Hepatocyte (in vitro differentiated cells): ENCODE measurements around the gene DNM1L.

Experiments
- EZH2phosphoT487 ChIP-seq: fragments of 200-600 bp; sonication (generic); IDR thresholded peaks from one replicate; pipeline ENCODE4 v1.6.1; 2018; ENCODE audit warnings: antibody characterized with exemption, mild to moderate bottlenecking, low read depth, moderate library complexity; ENCODE audit not compliant: unreplicated experiment, severe bottlenecking
- TF ChIP-seq, protein P1 (sequence below): fragments of 200-600 bp; sonication (generic); IDR thresholded peaks from 2 replicates; pipeline ENCODE4 v1.5.1; 2016; ENCODE audit warnings: antibody characterized with exemption, mild to moderate bottlenecking; ENCODE audit not compliant: poor library complexity

GRCh38 chr12:32650508-32650907 lies 28.6 kb upstream of the DNM1L start:
- TF ChIP-seq EZH2phosphoT487, result no peak
- TF ChIP-seq, protein P1, sequence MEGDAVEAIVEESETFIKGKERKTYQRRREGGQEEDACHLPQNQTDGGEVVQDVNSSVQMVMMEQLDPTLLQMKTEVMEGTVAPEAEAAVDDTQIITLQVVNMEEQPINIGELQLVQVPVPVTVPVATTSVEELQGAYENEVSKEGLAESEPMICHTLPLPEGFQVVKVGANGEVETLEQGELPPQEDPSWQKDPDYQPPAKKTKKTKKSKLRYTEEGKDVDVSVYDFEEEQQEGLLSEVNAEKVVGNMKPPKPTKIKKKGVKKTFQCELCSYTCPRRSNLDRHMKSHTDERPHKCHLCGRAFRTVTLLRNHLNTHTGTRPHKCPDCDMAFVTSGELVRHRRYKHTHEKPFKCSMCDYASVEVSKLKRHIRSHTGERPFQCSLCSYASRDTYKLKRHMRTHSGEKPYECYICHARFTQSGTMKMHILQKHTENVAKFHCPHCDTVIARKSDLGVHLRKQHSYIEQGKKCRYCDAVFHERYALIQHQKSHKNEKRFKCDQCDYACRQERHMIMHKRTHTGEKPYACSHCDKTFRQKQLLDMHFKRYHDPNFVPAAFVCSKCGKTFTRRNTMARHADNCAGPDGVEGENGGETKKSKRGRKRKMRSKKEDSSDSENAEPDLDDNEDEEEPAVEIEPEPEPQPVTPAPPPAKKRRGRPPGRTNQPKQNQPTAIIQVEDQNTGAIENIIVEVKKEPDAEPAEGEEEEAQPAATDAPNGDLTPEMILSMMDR, result no peak
